Activated B cell treated with CpG ODN at 0.5 μM for 24 hours (primary cell): ENCODE measurements around the gene MORC1. TPM values are rescaled to one million over a fixed set of nuclear protein-coding genes. Genes with fewer than 3 reads are reported as not detected.

ENCODE experiments used
- ATAC-seq: fragments of 200-7000 bp; cut with Tn5 transposase; one replicate; pipeline ENCODE4 v1.10.0; 2021; ENCODE audit warnings: low read depth, mild to moderate bottlenecking, moderate library complexity
- CTCF ChIA-PET: fragments of 350-600 bp; sonication (Branson Sonifier 250); formaldehyde crosslinking; loops from one replicate; lab custom pipeline; 2021; ENCODE audit warnings: antibody characterized with exemption; lab: Charles Lee
- POLR2A ChIA-PET: fragments of 350-600 bp; sonication (Branson Sonifier 250); formaldehyde crosslinking; loops from one replicate; lab custom pipeline; 2021; ENCODE audit warnings: antibody characterized with exemption; lab: Charles Lee
- DNase-seq: peaks from one replicate; pipeline ENCODE4 v3.0.0; 2022
- H3K27ac Mint-ChIP-seq: one replicate; pipeline ENCODE4 v1.8.0; 2020; ENCODE audit warnings: mixed read lengths
- H3K27me3 Mint-ChIP-seq: one replicate; pipeline ENCODE4 v1.8.0; 2021; ENCODE audit warnings: mixed read lengths
- H3K36me3 Mint-ChIP-seq: one replicate; pipeline ENCODE4 v1.8.0; 2021; ENCODE audit warnings: low read depth, mixed read lengths
- H3K4me1 Mint-ChIP-seq: one replicate; pipeline ENCODE4 v1.8.0; 2021; ENCODE audit warnings: mixed read lengths
- H3K4me3 Mint-ChIP-seq: one replicate; pipeline ENCODE4 v1.8.0; 2020; ENCODE audit warnings: mild to moderate bottlenecking, mixed read lengths
- H3K9me3 Mint-ChIP-seq: one replicate; pipeline ENCODE4 v1.8.0; 2020; ENCODE audit warnings: mixed read lengths
- intact Hi-C: fragments of 100-400 bp; cut with micrococcal nuclease; formaldehyde crosslinking; loops from one replicate; pipeline ENCODE4 v1.15.1; 2024
- total RNA-seq: library from RNA; stranded (reverse); gene quantifications from 2 replicates; pipeline ENCODE4 v1.2.3, GENCODE V29; 2022
- TF ChIP-seq, protein P1 (sequence below): fragments of 200-600 bp; IDR thresholded peaks from one replicate; pipeline ENCODE4 v1.8.0; 2022; ENCODE audit warnings: antibody characterized with exemption, mild to moderate bottlenecking

MORC1 gene
- total RNA-seq, 1 donor from 2014 or later = not detected

DNA sequence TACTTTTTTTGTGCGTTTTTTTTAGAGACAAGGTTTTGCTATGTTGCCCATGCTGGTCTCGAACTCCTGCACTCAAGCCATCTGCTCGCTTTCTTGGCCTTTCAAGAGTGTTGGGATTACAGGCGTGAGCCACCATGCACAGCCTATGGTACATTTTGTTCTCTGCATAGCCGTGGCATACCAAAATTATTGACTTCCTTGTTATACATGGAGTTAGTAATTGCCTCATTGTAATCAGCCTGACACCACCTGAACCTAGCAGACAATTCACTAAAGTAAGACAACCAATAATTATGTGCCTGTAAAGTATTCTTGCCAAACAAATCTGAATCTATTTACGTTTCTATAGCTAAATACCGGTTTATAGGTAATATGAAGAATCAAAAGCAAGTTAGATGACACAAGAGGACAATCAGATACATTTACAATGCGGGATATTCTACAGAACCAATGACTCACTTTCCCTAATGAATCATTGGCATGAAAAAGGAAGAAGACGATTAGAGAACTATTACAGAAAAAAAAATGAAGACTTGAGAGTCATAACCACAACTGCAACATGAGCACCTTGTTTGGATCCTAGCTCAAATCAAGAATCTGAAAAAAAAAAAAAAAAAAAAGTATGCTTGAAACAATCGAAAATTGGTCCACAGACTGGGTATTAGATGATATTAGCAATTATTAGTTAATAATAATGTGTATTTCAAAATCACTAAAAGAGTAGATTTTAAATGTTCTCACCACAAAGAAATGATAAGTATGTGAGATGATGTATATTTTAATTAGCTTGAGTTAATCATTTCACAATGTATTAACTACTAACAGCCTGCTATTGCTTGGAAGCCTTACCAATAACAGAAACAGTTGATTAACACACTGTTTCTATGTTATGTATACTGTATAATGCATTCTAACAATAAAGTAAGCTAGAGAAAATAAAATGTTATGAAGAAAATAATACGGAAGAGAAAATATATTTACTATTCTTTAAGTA lies 171.3 kb downstream of the MORC1 start:
- no peak for DNase-seq
- no peaks in the 10 kb centered on the region for H3K36me3 Mint-ChIP-seq
- intact Hi-C loops = no loop called here
- H3K4me3 Mint-ChIP-seq = no peak overlapping the region
- ChIA-PET CTCF (no interaction called here), POLR2A (no interaction called here)
- ATAC-seq = no peak
- TF ChIP-seq, protein P1, sequence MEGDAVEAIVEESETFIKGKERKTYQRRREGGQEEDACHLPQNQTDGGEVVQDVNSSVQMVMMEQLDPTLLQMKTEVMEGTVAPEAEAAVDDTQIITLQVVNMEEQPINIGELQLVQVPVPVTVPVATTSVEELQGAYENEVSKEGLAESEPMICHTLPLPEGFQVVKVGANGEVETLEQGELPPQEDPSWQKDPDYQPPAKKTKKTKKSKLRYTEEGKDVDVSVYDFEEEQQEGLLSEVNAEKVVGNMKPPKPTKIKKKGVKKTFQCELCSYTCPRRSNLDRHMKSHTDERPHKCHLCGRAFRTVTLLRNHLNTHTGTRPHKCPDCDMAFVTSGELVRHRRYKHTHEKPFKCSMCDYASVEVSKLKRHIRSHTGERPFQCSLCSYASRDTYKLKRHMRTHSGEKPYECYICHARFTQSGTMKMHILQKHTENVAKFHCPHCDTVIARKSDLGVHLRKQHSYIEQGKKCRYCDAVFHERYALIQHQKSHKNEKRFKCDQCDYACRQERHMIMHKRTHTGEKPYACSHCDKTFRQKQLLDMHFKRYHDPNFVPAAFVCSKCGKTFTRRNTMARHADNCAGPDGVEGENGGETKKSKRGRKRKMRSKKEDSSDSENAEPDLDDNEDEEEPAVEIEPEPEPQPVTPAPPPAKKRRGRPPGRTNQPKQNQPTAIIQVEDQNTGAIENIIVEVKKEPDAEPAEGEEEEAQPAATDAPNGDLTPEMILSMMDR = no peak
- H3K27ac Mint-ChIP-seq = no peak overlapping the region
- peaks cover 7% of the 10 kb centered on the region for H3K27me3 Mint-ChIP-seq
- H3K4me1 Mint-ChIP-seq = no peaks in the 10 kb centered on the region
- no peaks in the 10 kb centered on the region for H3K9me3 Mint-ChIP-seq

DNA sequence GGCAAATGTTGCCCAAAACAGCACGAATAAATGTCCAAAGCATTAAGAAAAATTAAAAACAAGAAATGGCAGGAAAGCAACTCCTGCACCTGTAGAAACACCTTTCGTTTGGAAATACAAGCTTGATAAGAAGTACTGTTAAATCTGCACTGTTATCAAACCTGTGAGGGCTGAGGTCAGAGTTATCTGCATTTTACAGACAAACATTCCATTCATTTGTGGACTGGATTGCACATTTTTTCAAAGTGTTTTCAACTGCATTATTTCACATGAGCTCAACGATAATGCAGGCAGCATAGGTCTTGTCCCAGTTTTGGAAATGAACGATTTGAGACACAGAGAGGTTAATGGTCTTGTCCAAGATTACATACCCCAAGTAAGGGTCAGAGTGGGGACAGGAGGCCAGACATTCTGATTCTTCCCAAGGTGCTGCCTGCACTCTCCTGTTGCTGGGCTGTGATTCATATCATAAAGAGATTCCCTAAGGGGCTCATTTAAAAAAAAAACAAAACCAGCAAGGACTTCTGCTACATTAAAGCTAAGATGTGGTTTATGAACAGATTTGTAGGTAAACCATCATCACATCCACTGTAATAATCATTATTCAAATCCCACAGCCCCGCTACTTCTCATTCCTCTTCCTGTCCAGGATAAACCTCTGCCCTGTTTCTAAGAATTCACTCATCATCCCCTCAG lies 177.2 kb downstream of the MORC1 start:
- Mint-ChIP-seq H3K4me1 (no peaks in the 10 kb centered on the region), H3K4me3 (no peak overlapping the region), H3K9me3 (no peaks in the 10 kb centered on the region), H3K27me3 (no peaks in the 10 kb centered on the region), H3K27ac (no peak overlapping the region), H3K36me3 (no peaks in the 10 kb centered on the region)
- DNase-seq = no peak
- no peak for ATAC-seq
- intact Hi-C loops = no loop called here
- TF ChIP-seq, protein P1 = no peak
- ChIA-PET POLR2A (no interaction called here), CTCF (no interaction called here)

DNA sequence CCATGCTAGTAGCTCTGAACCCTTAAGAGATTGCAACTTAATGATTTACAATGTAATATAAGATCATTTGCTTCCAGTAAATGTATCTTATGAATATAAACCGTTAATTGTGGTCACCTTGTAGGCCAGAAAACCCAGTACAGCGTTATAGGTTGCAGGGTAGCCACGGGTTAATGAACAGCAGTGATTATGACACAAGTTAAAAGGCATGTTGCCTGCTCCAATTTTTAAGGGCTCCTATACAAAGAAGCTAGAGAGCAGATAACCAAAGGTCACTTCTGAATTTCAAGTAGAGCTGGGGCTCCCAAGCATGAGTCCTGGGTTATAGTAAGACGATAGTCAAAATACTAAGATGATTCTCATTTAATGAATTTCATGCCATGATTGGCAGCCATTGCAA lies 177.8 kb downstream of the MORC1 start:
- POLR2A ChIA-PET = no interaction called here
- no peaks in the 10 kb centered on the region for H3K27me3 Mint-ChIP-seq
- no peak for ATAC-seq
- H3K4me1 Mint-ChIP-seq = no peaks in the 10 kb centered on the region
- no peaks in the 10 kb centered on the region for H3K9me3 Mint-ChIP-seq
- no peak for DNase-seq
- H3K36me3 Mint-ChIP-seq = no peaks in the 10 kb centered on the region
- TF ChIP-seq, protein P1 = no peak
- intact Hi-C loops = no loop called here
- H3K27ac Mint-ChIP-seq = no peak overlapping the region
- CTCF ChIA-PET = no interaction called here
- no peak overlapping the region for H3K4me3 Mint-ChIP-seq

DNA sequence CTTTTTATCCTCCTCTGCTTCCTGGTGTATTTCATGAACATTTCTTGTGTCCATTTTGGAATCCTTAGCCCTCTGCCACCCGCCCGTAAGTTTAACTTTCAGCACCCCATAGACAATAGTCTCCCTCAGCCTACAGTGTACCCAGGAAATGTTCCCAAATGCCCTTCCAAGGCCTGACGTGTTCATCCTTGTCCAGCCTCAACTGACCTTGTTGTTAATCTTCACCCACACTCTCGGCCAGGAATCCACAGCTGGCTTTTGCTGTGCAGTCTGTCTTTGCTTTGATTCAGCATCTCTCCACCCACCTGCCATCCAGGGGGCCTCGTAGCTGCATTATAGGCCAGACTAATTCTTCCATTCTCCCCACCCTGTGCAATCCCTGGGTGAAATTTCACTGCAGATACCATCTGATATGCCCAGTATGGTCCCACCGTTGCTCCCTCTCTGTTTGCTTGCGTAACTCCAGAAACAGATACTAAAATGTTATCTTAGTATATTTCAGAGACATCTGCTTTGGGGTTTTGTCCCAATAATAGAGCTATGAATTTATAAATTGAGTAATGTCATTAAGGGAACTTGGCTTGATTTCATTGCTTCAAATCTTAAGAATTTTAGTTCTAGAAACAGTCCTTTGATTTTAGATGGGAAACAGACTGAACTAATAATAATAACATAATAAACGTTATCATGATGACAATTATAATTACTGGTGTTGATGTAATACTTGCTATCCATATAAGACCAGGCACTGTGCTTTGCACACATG lies 180.8 kb downstream of the MORC1 start:
- Mint-ChIP-seq H3K9me3 (no peaks in the 10 kb centered on the region), H3K27ac (no peak overlapping the region), H3K27me3 (peaks cover 2% of the 10 kb centered on the region), H3K36me3 (no peaks in the 10 kb centered on the region), H3K4me1 (no peaks in the 10 kb centered on the region), H3K4me3 (no peak overlapping the region)
- TF ChIP-seq, protein P1 = no peak
- ATAC-seq (no peak), DNase-seq (no peak)
- POLR2A ChIA-PET = no interaction called here
- CTCF ChIA-PET = no interaction called here
- intact Hi-C loops = no loop called here
